HG02759 (cell line): ENCODE measurements around the gene MYOZ1.
"Not testable (repeated sequence)": the region's sequence is repeated elsewhere in the genome, so short reads cannot be mapped to it uniquely, and the experiment has no call there.

ENCODE experiments used
- ATAC-seq: cut with Tn5 transposase; IDR thresholded peaks from one replicate; pipeline ENCODE4 v1.9.1; 2021; ENCODE audit warnings: mild to moderate bottlenecking, moderate library complexity; ENCODE audit not compliant: unreplicated experiment

Gene MYOZ1

GRCh38 chr10:73647875-73648651, 6.8 kb upstream of the MYOZ1 start:
- ATAC-seq, result no peak

GRCh38 chr10:73647211-73647874, 6.1 kb upstream of the MYOZ1 start:
- ATAC-seq, result no peak

GRCh38 chr10:73646598-73647041, 5.3 kb upstream of the MYOZ1 start:
- no peak for ATAC-seq

- ATAC-seq, result no peak
These were observed 4.0 kb upstream of the MYOZ1 start for GRCh38 chr10:73645251-73645650.

GRCh38 chr10:73644767-73645166, 3.5 kb upstream of the MYOZ1 start:
- ATAC-seq, result no peak

GRCh38 chr10:73644015-73644743, 2.9 kb upstream of the MYOZ1 start:
- ATAC-seq, result no peak

GRCh38 chr10:73643362-73643761, 2.1 kb upstream of the MYOZ1 start:
- no peak for ATAC-seq

- no peak for ATAC-seq
These were observed 2.0 kb downstream of the MYOZ1 start for GRCh38 chr10:73639286-73639685.

- no peak for ATAC-seq
These were observed 5.5 kb downstream of the MYOZ1 start for GRCh38 chr10:73635781-73636180.

- ATAC-seq, result no peak
These were observed 6.9 kb downstream of the MYOZ1 start for GRCh38 chr10:73634421-73634820.

GRCh38 chr10:73629165-73629564, 12.1 kb downstream of the MYOZ1 start:
- no peak for ATAC-seq

GRCh38 chr10:73628405-73628804, 12.9 kb downstream of the MYOZ1 start:
- no peak for ATAC-seq

- no peak for ATAC-seq
These were observed 14.0 kb downstream of the MYOZ1 start for GRCh38 chr10:73627300-73627699.

- peak; percentile 98 for ATAC-seq
These were observed 15.2 kb downstream of the MYOZ1 start for GRCh38 chr10:73625884-73626752.

GRCh38 chr10:73625004-73625883, 16.0 kb downstream of the MYOZ1 start:
- peak; percentile 40 for ATAC-seq

- ATAC-seq, result no peak
These were observed 18.2 kb downstream of the MYOZ1 start for GRCh38 chr10:73623056-73623455.

- not testable (repeated sequence) for ATAC-seq
These were observed 20.3 kb downstream of the MYOZ1 start for GRCh38 chr10:73620974-73621373.

GRCh38 chr10:73617143-73617542, 24.1 kb downstream of the MYOZ1 start:
- not testable (repeated sequence) for ATAC-seq

GRCh38 chr10:73614720-73615119, 26.6 kb downstream of the MYOZ1 start:
- ATAC-seq, result no peak

- ATAC-seq, result no peak
These were observed 32.2 kb downstream of the MYOZ1 start for GRCh38 chr10:73609116-73609515.
